ENCODE measurements around the gene MCUB.
"Not testable (repeated sequence)": the region's sequence is repeated elsewhere in the genome, so short reads cannot be mapped to it uniquely, and the experiment has no call there.

The MCUB gene

GRCh38 chr4:109671350-109671749 lies 111.3 kb downstream of the MCUB start:
- DNase-seq (ENCODE audit: low spot score): no peak
- no peak for TF ChIP-seq CTCF (IDR thresholded peaks at IDR 0.05; ENCODE audit: extremely low read depth, missing control alignments)

DNA sequence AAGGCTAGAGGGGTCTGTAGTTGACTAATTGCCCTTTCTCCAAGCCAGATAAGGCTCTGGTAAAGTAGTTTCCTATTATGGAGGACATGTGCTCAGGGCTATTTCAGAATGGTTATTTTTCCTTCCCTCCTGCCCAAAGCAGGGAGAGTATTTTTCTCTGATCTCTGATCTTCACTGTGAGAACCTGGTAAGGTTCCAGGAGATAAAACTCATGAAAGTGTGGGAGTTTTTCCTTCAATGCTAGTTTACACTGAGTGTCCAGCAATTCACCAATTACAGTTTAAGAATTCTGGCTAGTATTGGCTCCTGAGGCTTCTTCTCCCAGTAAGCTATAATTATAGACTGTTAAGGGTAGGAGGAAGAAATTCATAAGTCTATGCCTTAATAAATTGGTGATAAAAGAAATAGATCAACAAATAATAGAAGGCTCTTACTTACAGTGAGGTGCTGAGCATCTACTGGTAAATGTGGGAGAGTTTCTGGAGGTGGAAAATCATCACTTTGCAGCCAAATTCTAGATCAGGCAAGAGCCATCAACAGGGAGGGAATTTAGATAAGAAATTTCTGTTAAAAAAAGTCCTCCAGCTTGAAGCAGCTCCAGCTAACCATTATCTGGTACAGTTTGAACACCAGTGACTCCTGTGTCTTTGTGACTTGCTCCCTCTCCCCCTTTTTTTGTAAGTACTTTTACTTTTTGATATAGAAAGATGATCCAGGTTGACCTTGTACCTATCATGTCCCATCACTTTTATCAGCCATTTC lies 112.3 kb downstream of the MCUB start:
- DNase-seq (ENCODE audit: low spot score): no peak
- TF ChIP-seq CTCF (IDR thresholded peaks at IDR 0.05; ENCODE audit: extremely low read depth, missing control alignments): no peak

DNA sequence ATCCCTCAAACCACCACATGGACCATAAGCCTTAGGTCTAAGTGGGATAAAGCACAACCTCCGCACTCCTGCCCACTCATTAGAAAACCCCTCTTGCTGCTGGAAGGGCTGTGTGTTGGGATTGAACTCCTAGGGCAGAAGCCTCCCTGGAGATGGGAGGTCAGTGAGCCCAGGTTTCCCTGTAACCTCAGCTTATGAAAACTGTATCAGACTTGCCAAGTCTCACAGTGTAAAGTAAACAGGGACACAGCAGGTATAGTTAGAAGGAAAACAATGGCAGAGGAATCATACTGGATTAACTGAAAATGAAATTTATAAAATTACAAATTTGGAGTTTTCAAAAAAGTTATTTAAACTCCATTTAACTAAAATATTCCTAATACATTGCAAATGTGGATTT lies 113.3 kb downstream of the MCUB start:
- no peak for DNase-seq (ENCODE audit: low spot score)
- TF ChIP-seq CTCF (IDR thresholded peaks at IDR 0.05; ENCODE audit: extremely low read depth, missing control alignments): no peak

GRCh38 chr4:109675181-109675580 lies 115.1 kb downstream of the MCUB start:
- no peak for TF ChIP-seq CTCF (IDR thresholded peaks at IDR 0.05; ENCODE audit: extremely low read depth, missing control alignments)
- no peak for DNase-seq (ENCODE audit: low spot score)

- DNase-seq (ENCODE audit: low spot score): no peak
- no peak for TF ChIP-seq CTCF (IDR thresholded peaks at IDR 0.05; ENCODE audit: extremely low read depth, missing control alignments)
Measured at GRCh38 chr4:109675843-109676242, 115.8 kb downstream of the MCUB start.

DNA sequence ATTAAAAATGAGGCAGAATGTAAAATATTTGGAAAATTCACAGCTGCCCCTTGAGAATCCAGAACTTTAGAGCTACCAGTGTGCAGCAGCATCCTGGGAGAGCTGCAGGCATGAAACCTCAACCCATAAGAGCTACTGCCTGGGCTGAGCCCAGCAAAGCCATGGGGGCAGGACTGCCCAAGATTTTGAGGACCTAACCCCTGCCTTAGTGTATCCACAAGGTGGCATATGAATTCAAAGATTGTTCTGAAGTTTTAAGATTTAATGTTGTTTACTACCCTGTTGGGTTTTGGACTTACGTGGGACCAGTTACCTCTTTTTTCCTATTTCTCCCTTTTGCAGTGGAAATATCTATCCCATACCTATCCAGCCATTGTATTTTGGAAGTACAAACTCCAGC lies 116.8 kb downstream of the MCUB start:
- TF ChIP-seq CTCF (IDR thresholded peaks at IDR 0.05; ENCODE audit: extremely low read depth, missing control alignments): no peak
- no peak for DNase-seq (ENCODE audit: low spot score)

- DNase-seq (ENCODE audit: low spot score): not testable (repeated sequence)
Measured at GRCh38 chr4:109678472-109678871, 118.4 kb downstream of the MCUB start.

GRCh38 chr4:109678925-109679324 lies 118.9 kb downstream of the MCUB start:
- DNase-seq (ENCODE audit: low spot score): not testable (repeated sequence)
